T-helper 2 cell treated with Interferon-gamma antibody and Interleukin-4, amounts not matched to agents 5 μg/mL and 100 μg/mL, for 36 hours (primary cell): ENCODE results near the gene KLC1.

Source experiments
- DNase-seq: peaks from one replicate; pipeline ENCODE4 v3.0.0; 2021; ENCODE audit warnings: low spot score
- H3K27ac Mint-ChIP-seq: one replicate; pipeline ENCODE4 v1.8.0; 2021; ENCODE audit warnings: mild to moderate bottlenecking, mixed read lengths
- H3K27me3 Mint-ChIP-seq: one replicate; pipeline ENCODE4 v1.8.0; 2021; ENCODE audit warnings: low read depth, mixed read lengths
- H3K36me3 Mint-ChIP-seq: one replicate; pipeline ENCODE4 v1.8.0; 2021; ENCODE audit warnings: low read depth, mixed read lengths
- H3K4me1 Mint-ChIP-seq: one replicate; pipeline ENCODE4 v1.8.0; 2021; ENCODE audit warnings: low read depth, mixed read lengths
- H3K4me3 Mint-ChIP-seq: one replicate; pipeline ENCODE4 v1.8.0; 2022; ENCODE audit warnings: mild to moderate bottlenecking, moderate library complexity, mixed read lengths
- H3K9me3 Mint-ChIP-seq: one replicate; pipeline ENCODE4 v1.8.0; 2021; ENCODE audit warnings: mixed read lengths

KLC1 gene

DNA sequence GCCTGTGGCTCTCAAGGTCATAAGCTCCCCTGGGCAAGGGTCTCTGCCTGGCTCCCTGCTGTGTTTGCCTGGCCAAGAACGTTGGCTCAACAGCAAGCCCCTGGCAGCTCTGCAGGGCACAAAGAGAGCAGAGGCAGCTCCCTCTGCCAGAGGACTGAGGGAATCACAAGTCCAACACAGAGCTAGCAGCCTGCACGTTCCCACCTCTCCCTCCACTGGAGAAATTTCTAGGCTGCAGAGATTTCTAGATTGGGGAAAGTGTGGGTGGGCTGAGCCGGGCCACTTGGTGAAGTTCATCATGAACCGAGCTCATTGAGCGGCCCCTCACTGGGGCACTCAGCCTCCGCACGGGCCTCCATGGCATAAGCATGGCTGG lies 106.4 kb downstream of the KLC1 start:
- Mint-ChIP-seq H3K27ac (no peak overlapping the region), H3K27me3 (no peaks in the 10 kb centered on the region), H3K9me3 (no peaks in the 10 kb centered on the region), H3K4me1 (no peaks in the 10 kb centered on the region), H3K36me3 (peaks cover 3% of the 10 kb centered on the region), H3K4me3 (no peak overlapping the region)
- no peak for DNase-seq

DNA sequence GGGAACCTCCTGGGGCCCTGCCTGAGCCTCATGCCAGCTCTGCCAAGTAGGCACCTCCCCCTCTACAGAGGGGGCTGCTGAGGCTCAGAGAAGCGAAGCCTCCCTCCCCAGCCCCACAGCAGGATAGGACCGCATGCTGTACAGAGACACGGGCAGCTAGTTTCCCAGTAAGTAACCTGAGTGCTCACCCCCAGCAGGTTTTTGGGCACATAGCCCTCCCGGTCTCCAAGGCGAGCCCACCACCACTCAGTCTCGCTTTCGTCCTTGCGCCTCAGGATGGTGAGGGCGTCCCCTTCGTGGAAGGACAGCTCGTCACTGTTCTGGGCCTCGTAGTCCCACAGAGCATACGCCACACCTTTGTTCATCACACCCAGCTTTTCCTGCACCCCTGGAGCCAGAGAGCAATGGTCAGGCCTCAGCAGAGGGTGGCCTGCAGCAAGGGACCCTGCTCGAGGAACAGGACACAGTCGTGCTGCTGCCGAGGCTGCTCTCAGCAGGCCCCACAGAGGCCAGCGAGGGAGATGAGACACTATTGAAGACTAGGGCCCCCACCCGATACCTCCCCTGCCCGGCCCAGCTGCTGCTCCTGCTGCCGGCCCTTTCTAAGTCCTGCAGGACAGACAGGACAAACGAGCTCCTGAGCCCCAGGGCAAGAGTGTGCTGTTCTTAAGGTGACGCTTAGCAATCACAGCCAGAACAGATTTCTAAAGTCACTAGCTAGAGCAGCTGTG lies 107.0 kb downstream of the KLC1 start:
- no peak for DNase-seq
- no peaks in the 10 kb centered on the region for H3K9me3 Mint-ChIP-seq
- H3K27me3 Mint-ChIP-seq = no peaks in the 10 kb centered on the region
- no peak overlapping the region for H3K4me3 Mint-ChIP-seq
- H3K27ac Mint-ChIP-seq = no peak overlapping the region
- peaks cover 3% of the 10 kb centered on the region for H3K36me3 Mint-ChIP-seq
- no peaks in the 10 kb centered on the region for H3K4me1 Mint-ChIP-seq

DNA sequence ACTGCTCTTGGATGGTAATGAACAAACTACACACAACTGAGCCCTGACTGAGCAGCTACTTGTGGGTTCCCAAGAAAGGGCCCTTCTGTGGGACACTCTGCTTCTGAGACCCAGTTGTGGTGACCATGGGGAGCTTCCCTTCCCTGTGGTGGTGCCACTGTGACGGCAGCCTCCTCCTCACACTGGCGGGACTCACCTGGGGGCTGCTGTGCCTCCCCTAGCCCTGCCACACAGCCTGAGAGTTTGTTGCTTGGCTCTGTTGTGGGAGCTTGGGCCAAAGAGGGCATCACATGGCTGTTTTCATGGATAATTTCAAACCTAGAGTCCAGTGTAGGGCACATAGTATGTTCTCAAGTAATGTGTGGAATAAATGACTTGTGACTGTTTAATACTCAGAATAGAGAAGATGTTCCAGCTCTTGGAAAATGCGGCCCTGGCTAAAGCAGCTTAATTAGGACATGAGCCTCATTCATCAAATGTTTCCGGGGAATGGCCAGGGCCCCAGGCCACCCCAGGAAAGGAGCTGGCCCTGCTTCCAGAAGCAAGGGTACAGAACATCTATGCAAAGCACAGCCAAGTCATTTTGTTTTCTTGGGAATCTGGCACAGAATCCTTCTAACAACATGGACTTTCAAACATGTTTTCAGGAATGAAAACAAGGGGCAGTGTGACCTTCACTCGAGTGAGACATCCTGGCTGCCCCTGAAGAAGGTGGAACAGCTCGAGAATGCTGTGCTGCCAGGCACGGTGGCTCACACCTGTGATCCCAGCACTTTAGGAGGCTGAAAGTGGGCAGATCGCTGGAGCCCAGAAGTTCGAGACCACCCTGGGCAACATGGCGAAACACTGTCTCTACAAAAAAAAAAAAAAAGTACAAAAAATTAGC lies 107.8 kb downstream of the KLC1 start:
- Mint-ChIP-seq H3K9me3 (no peaks in the 10 kb centered on the region), H3K4me1 (no peaks in the 10 kb centered on the region), H3K27me3 (no peaks in the 10 kb centered on the region), H3K4me3 (no peak overlapping the region), H3K27ac (no peak overlapping the region), H3K36me3 (peaks cover 3% of the 10 kb centered on the region)
- DNase-seq = no peak

DNA sequence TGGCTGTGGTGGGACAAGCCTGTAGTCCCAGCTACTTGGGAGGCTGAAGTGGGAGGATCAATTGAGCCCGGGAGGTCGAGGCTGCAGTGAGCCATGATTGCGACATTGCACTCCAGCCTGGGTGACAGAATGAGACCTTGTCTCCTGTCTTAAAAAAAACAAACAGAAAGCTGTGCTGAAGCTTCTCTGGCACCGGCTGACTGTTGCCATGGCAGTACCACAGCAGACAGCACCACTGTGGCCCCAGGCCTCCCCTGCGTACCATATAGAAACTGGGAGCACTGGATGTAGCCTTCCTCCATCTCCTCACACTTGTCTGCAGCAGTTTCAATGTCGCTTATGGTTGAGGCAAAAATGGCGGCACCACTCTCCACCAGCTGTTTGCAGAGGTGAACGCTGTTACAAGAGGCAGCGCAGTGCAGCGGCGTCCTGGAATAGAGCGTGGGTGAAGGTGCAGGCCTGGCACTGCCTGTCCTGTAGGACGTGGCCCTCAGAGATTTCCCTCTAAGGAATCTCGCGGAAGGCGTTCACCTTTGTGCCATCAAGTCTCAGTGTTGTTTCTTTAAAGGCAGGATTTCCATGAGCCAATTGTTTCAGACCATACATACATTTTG lies 108.5 kb downstream of the KLC1 start:
- H3K9me3 Mint-ChIP-seq = no peaks in the 10 kb centered on the region
- no peaks in the 10 kb centered on the region for H3K27me3 Mint-ChIP-seq
- no peaks in the 10 kb centered on the region for H3K4me1 Mint-ChIP-seq
- H3K36me3 Mint-ChIP-seq = peaks cover 3% of the 10 kb centered on the region
- no peak for DNase-seq
- H3K27ac Mint-ChIP-seq = no peak overlapping the region
- H3K4me3 Mint-ChIP-seq = no peak overlapping the region

DNA sequence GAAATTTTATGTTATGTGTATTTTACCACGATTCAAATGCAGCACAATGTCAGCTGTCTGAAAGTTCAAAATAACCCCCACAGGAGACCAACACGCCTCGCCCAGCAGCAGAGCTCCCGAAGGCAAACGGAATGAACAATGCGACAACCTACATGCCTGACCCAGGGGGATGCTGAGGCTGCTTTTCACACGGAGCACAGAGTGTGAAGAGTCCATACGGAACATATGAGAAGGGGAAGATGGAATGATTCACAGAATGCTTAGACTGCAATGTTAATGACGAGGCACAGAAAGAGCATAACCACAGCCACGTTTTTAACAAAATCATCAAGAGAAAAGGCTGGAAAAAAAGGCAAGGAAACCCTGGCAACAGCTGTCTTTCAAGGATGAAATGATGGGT lies 109.2 kb downstream of the KLC1 start:
- Mint-ChIP-seq H3K36me3 (no peaks in the 10 kb centered on the region), H3K4me1 (no peaks in the 10 kb centered on the region), H3K4me3 (no peak overlapping the region), H3K27ac (no peak overlapping the region), H3K9me3 (no peaks in the 10 kb centered on the region), H3K27me3 (no peaks in the 10 kb centered on the region)
- no peak for DNase-seq

DNA sequence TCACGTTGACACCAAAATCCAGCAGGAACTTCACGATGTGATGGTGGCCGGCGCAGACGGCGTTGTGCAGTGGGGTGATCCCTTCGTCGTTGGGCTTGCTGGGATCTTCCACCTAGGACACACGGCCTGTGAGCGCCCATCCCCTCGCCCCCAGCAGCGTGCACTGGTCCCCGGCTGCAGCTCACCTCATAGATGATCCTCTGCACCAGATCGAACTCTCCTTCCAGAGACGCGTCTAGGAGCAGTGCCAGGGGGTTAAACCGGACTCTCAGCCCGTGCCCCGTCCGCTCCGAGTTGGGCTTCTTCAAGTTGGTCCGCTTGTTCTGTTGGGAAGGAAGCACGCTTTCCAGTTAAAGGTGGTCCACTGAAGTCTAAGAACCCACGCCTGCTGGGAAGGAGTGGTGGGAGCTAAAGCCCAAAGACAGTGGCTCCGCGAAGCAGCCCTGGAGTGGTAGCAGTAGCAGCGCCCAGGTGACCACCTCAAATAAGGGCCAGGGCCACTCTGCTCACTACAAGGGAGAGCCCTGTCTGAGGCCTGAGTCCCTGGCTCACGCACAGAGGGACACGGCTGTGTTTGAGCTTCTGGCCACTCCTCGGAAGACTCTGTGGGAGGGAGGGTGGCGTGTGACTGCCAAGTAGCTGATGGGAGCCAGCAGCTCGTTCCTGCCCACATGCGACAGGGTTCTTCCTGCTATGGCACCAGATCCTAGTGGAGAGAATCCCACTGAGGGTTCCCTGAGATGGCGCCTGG lies 109.9 kb downstream of the KLC1 start:
- Mint-ChIP-seq H3K27ac (no peak overlapping the region), H3K4me3 (no peak overlapping the region), H3K4me1 (no peaks in the 10 kb centered on the region), H3K9me3 (no peaks in the 10 kb centered on the region), H3K36me3 (no peaks in the 10 kb centered on the region), H3K27me3 (no peaks in the 10 kb centered on the region)
- DNase-seq = no peak

DNA sequence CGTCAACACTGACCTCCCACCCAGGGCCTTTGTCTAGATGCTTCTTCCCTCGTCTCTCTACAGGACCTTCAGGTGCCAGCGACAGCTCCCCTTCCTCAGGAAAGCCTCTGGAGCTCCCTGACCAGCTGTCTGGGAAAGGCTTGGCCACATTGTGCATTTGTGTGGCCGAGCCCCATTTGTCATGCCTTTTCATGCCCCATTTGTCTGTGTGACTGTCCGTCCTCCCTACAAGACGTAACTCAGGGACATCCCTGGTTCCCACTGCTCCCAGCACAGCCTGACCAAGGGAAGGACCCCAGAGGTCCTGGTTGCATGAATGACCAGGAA lies 110.4 kb downstream of the KLC1 start:
- Mint-ChIP-seq H3K27me3 (no peaks in the 10 kb centered on the region), H3K9me3 (no peaks in the 10 kb centered on the region), H3K27ac (no peak overlapping the region), H3K4me1 (no peaks in the 10 kb centered on the region), H3K36me3 (no peaks in the 10 kb centered on the region), H3K4me3 (no peak overlapping the region)
- DNase-seq = no peak

DNA sequence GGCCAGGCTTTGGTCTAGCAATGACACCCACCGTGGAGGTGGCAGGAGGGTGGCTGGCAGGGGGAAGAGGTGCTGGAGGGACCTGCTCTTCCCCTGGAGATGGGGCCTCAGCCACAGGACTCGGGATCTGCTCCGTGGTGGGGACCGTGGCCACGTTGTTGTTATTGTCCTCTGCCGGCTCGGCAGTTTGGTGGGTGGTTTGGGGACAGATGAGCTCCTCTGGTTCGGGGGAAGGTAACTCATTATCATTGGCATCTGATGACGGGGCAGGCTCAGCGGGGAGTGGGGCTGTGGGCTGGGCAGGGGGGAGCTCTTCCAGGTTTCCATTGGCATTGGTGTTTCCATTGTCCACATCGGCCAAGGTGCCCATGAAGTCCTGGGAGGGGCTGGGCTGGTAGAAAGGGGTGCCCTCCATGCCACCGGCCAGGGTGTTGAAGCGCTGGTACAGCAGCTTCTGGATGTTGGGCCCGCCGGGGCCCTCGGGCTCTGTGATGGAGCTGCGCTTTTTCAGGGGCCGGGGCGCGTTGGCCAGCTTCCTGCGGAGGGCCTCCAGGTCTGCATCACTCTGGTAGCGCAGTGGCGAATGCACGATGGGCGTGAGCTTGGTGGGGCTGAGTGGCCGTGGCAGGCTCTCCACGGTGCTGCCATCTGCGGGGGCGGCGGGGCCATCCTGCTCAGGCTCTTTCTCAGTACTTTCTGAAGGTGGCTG lies 110.9 kb downstream of the KLC1 start:
- Mint-ChIP-seq H3K27ac (no peak overlapping the region), H3K9me3 (no peaks in the 10 kb centered on the region), H3K27me3 (no peaks in the 10 kb centered on the region), H3K36me3 (no peaks in the 10 kb centered on the region), H3K4me3 (no peak overlapping the region), H3K4me1 (no peaks in the 10 kb centered on the region)
- DNase-seq = no peak

DNA sequence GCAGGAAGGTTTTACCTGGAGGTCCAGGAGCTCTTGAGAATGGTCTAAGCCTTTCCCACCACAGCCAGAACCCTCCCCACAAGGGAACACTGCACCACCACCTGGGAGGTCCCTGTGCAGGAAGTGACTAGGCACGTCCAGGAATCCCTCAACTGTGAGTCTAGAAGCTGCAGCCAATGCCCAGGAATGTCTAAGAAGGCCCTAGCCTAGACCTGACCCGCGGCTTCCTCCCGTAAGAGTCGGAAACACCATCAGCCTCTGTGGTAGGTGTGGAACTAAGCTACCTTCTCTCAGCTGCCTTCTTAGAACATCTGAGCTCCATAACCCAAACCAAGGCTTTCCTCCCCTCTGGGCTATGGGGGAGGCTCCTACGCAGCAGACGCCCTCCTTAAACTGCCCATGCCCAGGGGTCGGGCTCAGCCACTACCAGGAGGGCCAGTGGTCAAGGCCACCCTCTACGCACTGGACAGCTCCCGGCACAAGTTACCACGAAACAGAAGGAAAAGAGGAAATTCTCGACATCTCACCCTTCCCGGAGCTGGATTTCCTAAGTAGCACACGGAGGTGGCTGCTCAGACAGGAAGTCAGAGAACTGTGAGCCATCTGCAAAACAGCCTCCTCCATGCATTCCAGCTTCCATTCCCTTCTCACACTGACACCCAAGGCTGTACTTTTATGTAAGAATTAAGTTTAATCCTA lies 112.1 kb downstream of the KLC1 start:
- Mint-ChIP-seq H3K9me3 (no peaks in the 10 kb centered on the region), H3K4me1 (no peaks in the 10 kb centered on the region), H3K27me3 (no peaks in the 10 kb centered on the region), H3K4me3 (no peak overlapping the region), H3K36me3 (no peaks in the 10 kb centered on the region), H3K27ac (no peak overlapping the region)
- no peak for DNase-seq

DNA sequence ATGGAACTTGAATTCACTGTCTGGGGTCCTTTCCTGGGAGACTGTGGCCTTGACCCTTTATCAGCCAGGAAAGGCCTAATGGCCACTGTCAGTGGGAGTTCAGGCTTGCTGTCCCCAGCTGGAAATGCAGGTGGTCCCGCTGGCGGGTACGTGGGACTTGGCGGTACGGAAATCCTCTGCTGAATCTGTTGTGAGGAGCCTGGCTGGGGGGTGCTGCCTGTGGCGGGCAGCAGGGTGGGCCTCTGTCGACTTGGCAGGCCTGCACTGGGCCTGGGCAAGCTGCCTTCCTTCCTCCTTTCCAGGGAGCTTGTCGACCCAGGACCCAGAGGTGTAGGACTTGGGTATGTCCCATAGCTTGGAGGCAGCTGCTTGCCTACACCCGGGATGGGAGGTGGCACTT lies 112.9 kb downstream of the KLC1 start:
- Mint-ChIP-seq H3K4me1 (no peaks in the 10 kb centered on the region), H3K4me3 (no peak overlapping the region), H3K9me3 (no peaks in the 10 kb centered on the region), H3K27me3 (no peaks in the 10 kb centered on the region), H3K27ac (no peak overlapping the region), H3K36me3 (no peaks in the 10 kb centered on the region)
- DNase-seq = no peak

DNA sequence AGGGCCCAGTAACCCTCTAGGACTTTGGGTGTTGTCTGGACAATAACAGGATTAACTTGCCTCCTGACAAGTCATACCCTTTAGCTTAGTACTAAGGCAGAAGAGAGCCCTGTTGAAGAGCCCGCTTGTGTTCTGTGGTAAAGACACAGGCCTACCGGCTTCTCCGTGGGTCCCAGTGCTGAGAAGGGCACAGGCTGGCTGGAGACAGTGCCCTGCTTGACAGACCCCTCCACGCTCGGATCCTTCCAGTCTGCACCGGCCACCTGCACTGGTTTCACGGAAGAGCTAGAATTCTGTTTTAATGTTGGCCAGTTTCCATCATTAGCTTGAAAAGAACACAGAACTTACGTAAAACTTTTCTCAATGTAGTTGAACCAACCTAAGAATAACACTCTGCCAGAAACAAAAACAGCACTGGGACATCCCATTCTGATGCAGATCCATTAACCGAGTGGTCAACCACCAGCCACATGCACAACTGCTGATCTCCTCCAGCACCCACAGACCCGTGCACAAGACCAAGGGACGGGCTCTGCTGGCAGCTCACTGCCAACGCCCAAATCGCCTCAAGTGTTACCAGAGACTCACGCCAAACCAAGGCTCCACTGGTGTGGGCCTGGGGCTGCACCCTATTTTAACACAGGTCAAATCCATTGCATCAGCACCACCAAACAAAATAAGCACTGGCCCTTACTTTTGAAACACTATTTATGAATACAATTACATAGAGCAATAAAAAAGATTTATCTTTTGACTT lies 113.7 kb downstream of the KLC1 start:
- H3K27me3 Mint-ChIP-seq = no peaks in the 10 kb centered on the region
- no peak for DNase-seq
- H3K36me3 Mint-ChIP-seq = no peaks in the 10 kb centered on the region

DNA sequence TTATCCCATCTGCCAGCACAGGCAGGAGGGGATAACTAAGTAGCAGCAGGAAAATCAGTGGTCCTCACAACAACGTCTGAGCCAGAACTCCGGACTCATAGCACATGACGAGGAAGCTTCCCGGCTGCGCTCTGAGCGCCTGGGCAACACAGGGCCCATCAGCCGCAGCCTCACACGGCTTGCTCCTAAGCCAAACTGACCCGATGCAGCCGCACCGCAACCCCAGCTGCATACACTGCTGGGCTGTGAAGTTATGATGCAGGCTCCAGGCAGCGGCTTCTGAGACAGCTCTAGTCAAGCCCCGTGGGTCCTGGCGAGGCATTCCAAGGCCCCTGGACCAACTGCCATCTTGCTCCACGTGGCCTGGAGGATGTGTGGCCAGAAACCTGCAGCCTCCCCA lies 114.7 kb downstream of the KLC1 start:
- H3K36me3 Mint-ChIP-seq = no peaks in the 10 kb centered on the region
- peaks cover 9% of the 10 kb centered on the region for H3K4me1 Mint-ChIP-seq
- no peaks in the 10 kb centered on the region for H3K27me3 Mint-ChIP-seq
- H3K9me3 Mint-ChIP-seq = no peaks in the 10 kb centered on the region
- no peak overlapping the region for H3K4me3 Mint-ChIP-seq
- no peak for DNase-seq
- no peak overlapping the region for H3K27ac Mint-ChIP-seq

More for the DNA sequence above, 113.7 kb downstream of the KLC1 start:
- no peak overlapping the region for H3K4me3 Mint-ChIP-seq
- H3K27ac Mint-ChIP-seq = no peak overlapping the region
- H3K9me3 Mint-ChIP-seq = no peaks in the 10 kb centered on the region
- no peaks in the 10 kb centered on the region for H3K4me1 Mint-ChIP-seq
